Ectodermal cell (in vitro differentiated cells): ENCODE results near the gene USP32.
"Not testable (repeated sequence)": the region's sequence is repeated elsewhere in the genome, so short reads cannot be mapped to it uniquely, and the experiment has no call there.

Experiments used
- H3K27ac ChIP-seq: 2 replicates; pipeline ENCODE4 v1.7.0; 2013; ENCODE audit warnings: mild to moderate bottlenecking, low read depth, low read length; ENCODE audit not compliant: insufficient read depth, poor library complexity, severe bottlenecking
- H3K27me3 ChIP-seq: 2 replicates; pipeline ENCODE4 v1.7.0; 2013; ENCODE audit warnings: mild to moderate bottlenecking, low read length; ENCODE audit not compliant: insufficient read depth, control insufficient read depth, poor library complexity, severe bottlenecking
- H3K36me3 ChIP-seq: one replicate; pipeline ENCODE4 v1.7.0; 2013; ENCODE audit warnings: low read length; ENCODE audit not compliant: control insufficient read depth, insufficient read depth
- H3K4me1 ChIP-seq: one replicate; pipeline ENCODE4 v1.7.0; 2013; ENCODE audit warnings: low read length; ENCODE audit not compliant: control insufficient read depth, insufficient read depth
- H3K4me3 ChIP-seq: 2 replicates; pipeline ENCODE4 v1.7.0; 2013; ENCODE audit warnings: low read depth, low read length, control low read depth; ENCODE audit not compliant: insufficient read depth
- H3K9me3 ChIP-seq: 2 replicates; pipeline ENCODE4 v1.7.0; 2013; ENCODE audit warnings: mild to moderate bottlenecking, low read length, moderate library complexity; ENCODE audit not compliant: control insufficient read depth
- WGBS, 2 experiments: methylation state at CpG; one replicate each; pipeline ENCODE4 v1.1.7; 2013; ENCODE audit warnings: missing lambda C conversion rate in 2 of 2; 5-methylcytosine and 5-hydroxymethylcytosine counted together

Gene USP32

GRCh38 chr17:60322056-60322387, 69.9 kb downstream of the USP32 start:
- H3K9me3 ChIP-seq = no peaks in the 10 kb centered on the region
- no peaks in the 10 kb centered on the region for H3K36me3 ChIP-seq
- H3K4me1 ChIP-seq = no peaks in the 10 kb centered on the region
- no peak overlapping the region for H3K27ac ChIP-seq
- WGBS, 2 experiments = 95 to 100% methylated on average over 1 to 2 of the region's 2 CpGs
- H3K27me3 ChIP-seq = no peaks in the 10 kb centered on the region
- no peak overlapping the region for H3K4me3 ChIP-seq

GRCh38 chr17:60321336-60322055, 70.4 kb downstream of the USP32 start:
- H3K36me3 ChIP-seq = no peaks in the 10 kb centered on the region
- no peaks in the 10 kb centered on the region for H3K27me3 ChIP-seq
- H3K4me1 ChIP-seq = no peaks in the 10 kb centered on the region
- WGBS, 2 experiments = 95% methylated on average over 4 of the region's 4 CpGs
- no peak overlapping the region for H3K4me3 ChIP-seq
- no peaks in the 10 kb centered on the region for H3K9me3 ChIP-seq
- no peak overlapping the region for H3K27ac ChIP-seq

GRCh38 chr17:60318830-60319229, 73.1 kb downstream of the USP32 start:
- Histone ChIP-seq H3K4me1 (no peaks in the 10 kb centered on the region), H3K4me3 (no peak overlapping the region), H3K27ac (no peak overlapping the region), H3K9me3 (no peaks in the 10 kb centered on the region), H3K36me3 (no peaks in the 10 kb centered on the region), H3K27me3 (no peaks in the 10 kb centered on the region)
- 95 to 96% methylated on average over 4 to 5 of the region's 5 CpGs for WGBS, 2 experiments

GRCh38 chr17:60318326-60318725, 73.6 kb downstream of the USP32 start:
- Histone ChIP-seq H3K4me1 (no peaks in the 10 kb centered on the region), H3K36me3 (no peaks in the 10 kb centered on the region), H3K27me3 (no peaks in the 10 kb centered on the region), H3K27ac (no peak overlapping the region), H3K4me3 (no peak overlapping the region), H3K9me3 (no peaks in the 10 kb centered on the region)

GRCh38 chr17:60315650-60316049, 76.3 kb downstream of the USP32 start:
- Histone ChIP-seq H3K9me3 (no peaks in the 10 kb centered on the region), H3K27ac (no peak overlapping the region), H3K4me1 (no peaks in the 10 kb centered on the region), H3K27me3 (no peaks in the 10 kb centered on the region), H3K36me3 (no peaks in the 10 kb centered on the region), H3K4me3 (no peak overlapping the region)
- 93 to 97% methylated on average over 2 of the region's 2 CpGs for WGBS, 2 experiments

GRCh38 chr17:60314900-60315299, 77.0 kb downstream of the USP32 start:
- 93 to 94% methylated on average over 8 of the region's 8 CpGs for WGBS, 2 experiments
- H3K4me1 ChIP-seq, H3K27ac ChIP-seq, H3K27me3 ChIP-seq, H3K9me3 ChIP-seq, H3K4me3 ChIP-seq, H3K36me3 ChIP-seq: not testable (repeated sequence)

GRCh38 chr17:60314423-60314822, 77.5 kb downstream of the USP32 start:
- H3K27me3 ChIP-seq = no peaks in the 10 kb centered on the region
- no peak overlapping the region for H3K4me3 ChIP-seq
- 78 to 100% methylated on average over 1 of the region's 1 CpG for WGBS, 2 experiments
- H3K9me3 ChIP-seq = no peaks in the 10 kb centered on the region
- H3K27ac ChIP-seq = no peak overlapping the region
- no peaks in the 10 kb centered on the region for H3K36me3 ChIP-seq
- no peaks in the 10 kb centered on the region for H3K4me1 ChIP-seq

GRCh38 chr17:60311936-60312335, 80.0 kb downstream of the USP32 start:
- 92 to 96% methylated on average over 2 of the region's 2 CpGs for WGBS, 2 experiments

GRCh38 chr17:60311186-60311585, 80.7 kb downstream of the USP32 start:
- no peak overlapping the region for H3K27ac ChIP-seq
- 91 to 94% methylated on average over 2 of the region's 2 CpGs for WGBS, 2 experiments

More at GRCh38 chr17:60311936-60312335, 80.0 kb downstream of the USP32 start:
- no peaks in the 10 kb centered on the region for H3K4me1 ChIP-seq
- H3K36me3 ChIP-seq = no peaks in the 10 kb centered on the region
- H3K27me3 ChIP-seq = no peaks in the 10 kb centered on the region
- no peak overlapping the region for H3K4me3 ChIP-seq
- H3K9me3 ChIP-seq = no peaks in the 10 kb centered on the region
- H3K27ac ChIP-seq = no peak overlapping the region

GRCh38 chr17:60305141-60305540, 86.8 kb downstream of the USP32 start:
- Histone ChIP-seq H3K27ac (no peak overlapping the region), H3K27me3 (no peaks in the 10 kb centered on the region), H3K9me3 (no peaks in the 10 kb centered on the region), H3K4me3 (no peak overlapping the region), H3K36me3 (no peaks in the 10 kb centered on the region), H3K4me1 (no peaks in the 10 kb centered on the region)
- WGBS, 2 experiments = 60 to 83% methylated on average over 4 of the region's 4 CpGs

More at GRCh38 chr17:60311186-60311585, 80.7 kb downstream of the USP32 start:
- Histone ChIP-seq H3K4me1 (no peaks in the 10 kb centered on the region), H3K36me3 (no peaks in the 10 kb centered on the region), H3K4me3 (no peak overlapping the region), H3K9me3 (no peaks in the 10 kb centered on the region), H3K27me3 (no peaks in the 10 kb centered on the region)

- Histone ChIP-seq H3K27me3 (no peaks in the 10 kb centered on the region), H3K4me3 (no peak overlapping the region)
- WGBS, 2 experiments = 100% methylated on average over 1 of the region's 2 CpGs
Measured at GRCh38 chr17:60304502-60304901, 87.4 kb downstream of the USP32 start.

More at GRCh38 chr17:60304502-60304901, 87.4 kb downstream of the USP32 start:
- H3K9me3 ChIP-seq = no peaks in the 10 kb centered on the region
- no peaks in the 10 kb centered on the region for H3K36me3 ChIP-seq
- H3K4me1 ChIP-seq = no peaks in the 10 kb centered on the region
- H3K27ac ChIP-seq = no peak overlapping the region
